ENCODE data around the gene GATAD2B. TPM values are rescaled to one million over a fixed set of nuclear protein-coding genes. Genes with fewer than 3 reads are reported as not detected.
"Not testable (repeated sequence)": the region's sequence is repeated elsewhere in the genome, so short reads cannot be mapped to it uniquely, and the experiment has no call there.

The GATAD2B gene
- total RNA-seq, 1 experiment from 2014 or later, result 9.5 TPM

GRCh38 chr1:153799016-153799415 lies 123.8 kb downstream of the GATAD2B start:
- DNase-seq (ENCODE audit: low read depth), result no peak

- DNase-seq (ENCODE audit: low read depth), result no peak
These were observed 124.3 kb downstream of the GATAD2B start for GRCh38 chr1:153798468-153798780.

DNA sequence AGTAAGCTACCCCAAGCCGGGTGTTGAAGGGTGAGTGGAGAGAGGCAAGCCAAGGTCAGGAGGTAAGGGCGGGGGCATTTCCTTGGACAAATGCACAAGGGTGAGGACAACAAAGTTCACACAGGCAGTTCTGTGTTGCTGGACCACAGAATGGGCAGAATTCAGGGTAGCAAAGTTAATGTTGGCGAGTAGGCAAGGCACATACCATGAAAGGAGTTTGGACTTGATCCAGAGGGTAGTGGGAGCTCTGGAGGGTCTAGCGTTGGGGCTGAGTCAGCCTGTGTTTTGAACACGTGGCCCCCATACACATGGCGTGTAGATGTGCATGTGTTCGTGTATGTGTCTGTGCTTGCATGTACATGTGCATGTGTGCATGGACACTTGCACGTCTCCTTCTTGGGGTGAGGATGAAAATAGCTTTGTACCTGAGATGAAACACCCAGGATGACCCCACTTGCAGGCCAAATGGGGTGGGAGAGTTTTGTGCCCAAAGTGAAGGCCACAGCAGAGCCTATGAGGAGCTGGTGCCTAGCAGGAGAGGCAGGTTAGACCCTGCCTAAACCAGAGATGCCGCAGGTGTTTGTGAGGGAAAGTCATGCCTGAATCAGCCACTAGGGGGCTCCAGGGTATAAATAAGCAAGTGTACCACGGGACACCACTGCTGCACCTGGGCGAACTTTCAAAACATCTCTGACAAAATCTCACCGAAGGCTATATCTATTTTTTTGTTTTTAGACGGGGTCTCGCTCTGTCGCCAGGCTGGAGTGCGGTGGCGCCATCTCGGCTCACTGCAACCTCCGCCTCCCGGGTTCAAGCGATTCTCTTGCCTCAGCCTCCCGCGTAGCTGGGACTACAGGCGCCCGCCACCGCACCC lies 125.7 kb downstream of the GATAD2B start:
- DNase-seq (ENCODE audit: low read depth), result peak; percentile 50

GRCh38 chr1:153795934-153796785 lies 126.6 kb downstream of the GATAD2B start:
- DNase-seq (ENCODE audit: low read depth), result no peak

DNA sequence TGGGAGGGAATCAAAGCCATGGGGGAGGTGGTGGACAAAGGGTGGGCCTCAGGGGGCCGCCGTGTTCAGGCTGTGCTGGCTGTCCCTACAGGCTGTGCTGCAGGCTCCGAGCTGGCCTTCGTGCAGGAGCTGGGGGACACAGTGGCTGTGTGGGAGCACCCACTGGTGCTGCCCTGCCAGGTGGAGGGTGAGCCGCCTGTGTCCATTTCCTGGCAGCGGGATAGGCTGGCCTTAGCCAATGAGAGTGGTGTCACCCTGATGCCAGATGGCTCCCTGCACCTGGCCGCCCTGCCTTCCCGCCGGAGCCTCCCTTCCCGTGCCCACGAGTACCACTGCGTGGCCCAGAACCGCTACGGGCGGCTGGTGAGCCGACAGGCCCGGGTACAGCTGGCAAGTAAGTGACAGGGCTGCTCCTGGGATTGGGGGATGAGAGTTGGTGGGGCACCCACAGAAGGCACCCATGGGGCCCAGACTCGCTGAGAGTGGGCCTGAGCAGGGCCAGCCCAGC lies 127.4 kb downstream of the GATAD2B start:
- DNase-seq (ENCODE audit: low read depth), result no peak

- DNase-seq (ENCODE audit: low read depth), result no peak
These were observed 128.0 kb downstream of the GATAD2B start for GRCh38 chr1:153794624-153795329.

DNA sequence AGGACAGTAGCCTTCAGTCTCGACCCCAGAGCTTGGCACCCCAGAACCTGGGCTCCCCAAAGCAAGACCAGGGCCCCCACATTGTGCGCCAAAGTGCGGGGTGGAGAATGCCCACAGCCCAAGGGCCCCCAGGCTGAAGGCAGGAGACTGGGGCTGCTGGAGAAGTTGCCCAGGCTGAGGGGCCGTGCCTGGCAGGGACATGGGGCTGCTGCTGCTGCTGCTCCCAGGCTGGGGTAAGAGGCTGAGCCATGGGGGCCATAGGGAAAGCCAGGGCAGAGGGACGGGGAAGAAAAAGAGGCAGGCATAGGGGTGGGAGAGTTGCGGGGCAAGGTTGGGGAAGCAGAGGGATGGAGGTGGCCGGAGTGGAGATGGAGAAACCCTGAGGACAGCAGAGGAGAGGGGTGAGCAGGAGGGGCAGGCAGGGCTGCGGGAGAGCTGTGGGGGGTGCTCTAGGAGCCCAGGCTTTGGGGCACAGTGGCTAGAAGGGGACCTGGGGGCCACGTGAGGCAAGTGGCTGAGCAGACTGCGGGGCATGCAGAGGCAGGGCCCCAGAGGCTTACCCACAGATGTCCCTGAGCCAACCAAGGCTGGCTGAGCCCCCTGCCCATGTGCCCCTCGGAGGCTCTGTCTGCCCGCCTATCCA lies 128.7 kb downstream of the GATAD2B start:
- no peak for DNase-seq (ENCODE audit: low read depth)

DNA sequence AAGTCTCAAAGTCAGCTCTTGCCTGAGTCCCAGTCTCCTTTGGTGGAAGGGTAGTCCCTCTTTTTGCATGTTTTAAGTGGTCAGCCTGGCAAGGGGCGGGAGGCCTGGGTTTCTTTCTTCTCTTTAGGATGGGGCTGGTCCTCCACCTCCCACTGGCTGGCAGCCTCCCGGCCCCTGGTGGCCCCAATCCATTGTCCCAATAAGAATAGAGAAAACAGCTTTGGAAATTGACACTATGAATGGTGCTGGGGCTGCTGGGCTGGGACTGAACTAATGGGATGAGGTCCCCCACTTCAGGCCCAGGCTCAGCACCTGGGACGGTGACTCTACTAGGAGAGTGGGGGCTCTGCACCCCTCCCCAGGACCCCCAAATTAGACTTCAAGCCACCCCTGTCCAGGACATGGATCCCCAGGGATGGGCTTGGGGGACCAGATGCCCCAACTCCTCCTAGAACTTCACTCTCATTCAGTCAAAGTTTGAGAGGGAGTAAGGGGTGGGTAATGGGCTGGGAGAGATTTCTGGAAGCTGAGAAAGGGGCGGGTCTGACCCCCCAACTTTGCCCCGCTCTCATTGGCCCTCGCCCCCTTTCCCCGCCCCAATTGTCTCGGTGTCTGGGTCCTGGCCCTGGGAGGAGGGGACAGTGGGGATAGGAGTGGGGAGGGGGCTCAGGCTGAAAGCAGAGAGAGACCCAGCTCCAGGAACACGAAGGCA lies 129.4 kb downstream of the GATAD2B start:
- no peak for DNase-seq (ENCODE audit: low read depth)

- DNase-seq (ENCODE audit: low read depth), result no peak
These were observed 130.1 kb downstream of the GATAD2B start for GRCh38 chr1:153792631-153793041.

DNA sequence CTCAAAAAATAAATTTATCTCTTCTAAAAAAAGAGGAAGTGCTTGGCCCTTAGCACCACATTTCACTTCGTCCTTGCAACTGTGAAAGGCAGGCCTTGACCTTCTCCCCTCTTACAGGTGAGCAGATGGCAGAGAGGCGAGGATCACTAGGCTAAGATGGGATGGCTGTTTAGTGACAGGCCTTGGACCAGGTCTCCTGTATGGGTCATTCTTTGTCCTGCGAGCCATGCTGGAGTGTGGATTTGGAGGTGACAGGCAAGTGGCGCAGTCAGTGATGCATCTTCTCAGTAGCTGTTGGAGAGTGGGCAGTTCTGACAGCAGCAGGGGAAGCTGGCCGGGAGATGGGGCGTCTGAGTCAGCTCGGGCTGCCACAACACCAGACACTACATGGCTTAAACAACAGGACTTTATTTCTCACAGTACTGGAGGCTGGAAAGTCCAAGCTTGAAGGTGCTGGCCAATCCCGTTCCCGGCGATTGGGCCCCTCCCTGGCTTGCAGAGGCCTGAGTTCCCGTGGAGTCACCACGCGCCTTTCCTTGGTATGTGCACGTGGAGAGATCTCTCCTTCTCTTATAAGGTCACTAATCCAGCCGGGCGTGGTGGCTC lies 131.0 kb downstream of the GATAD2B start:
- peak; percentile 78 for DNase-seq (ENCODE audit: low read depth)

DNA sequence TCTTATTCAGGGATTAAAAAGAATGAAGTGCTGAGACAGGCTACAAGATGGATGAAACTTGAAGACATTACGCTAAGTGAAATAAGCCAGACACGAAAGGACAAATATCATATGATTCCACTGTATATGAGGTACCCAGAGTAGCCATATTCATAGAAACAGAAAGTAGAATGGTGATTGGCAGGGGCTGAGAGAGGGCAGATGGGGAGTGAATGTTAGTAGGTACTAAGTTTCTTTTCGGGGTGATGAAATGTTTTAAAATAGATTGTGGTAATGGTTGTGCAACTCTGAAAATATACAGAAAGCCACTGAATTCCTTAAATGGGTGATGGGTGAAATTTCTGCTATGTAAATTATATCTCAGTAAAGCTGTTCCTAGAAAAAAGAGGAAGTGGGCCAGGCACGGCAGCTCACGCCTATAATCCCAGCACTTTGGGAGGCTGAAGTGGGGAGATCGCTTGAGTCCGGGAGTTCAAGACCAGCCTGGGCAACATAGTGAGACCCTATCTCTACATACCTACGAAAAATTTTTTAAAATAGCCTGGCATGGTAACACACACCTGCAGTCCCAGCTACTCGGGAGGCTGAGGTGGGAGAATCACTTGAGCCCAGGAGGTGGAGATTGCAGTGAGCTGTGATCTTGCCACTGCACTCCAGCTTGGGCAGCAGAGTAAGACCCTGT lies 131.7 kb downstream of the GATAD2B start:
- peak; percentile 69 for DNase-seq (ENCODE audit: low read depth)

- DNase-seq (ENCODE audit: low read depth), result no peak
These were observed 132.3 kb downstream of the GATAD2B start for GRCh38 chr1:153790313-153790965.

DNA sequence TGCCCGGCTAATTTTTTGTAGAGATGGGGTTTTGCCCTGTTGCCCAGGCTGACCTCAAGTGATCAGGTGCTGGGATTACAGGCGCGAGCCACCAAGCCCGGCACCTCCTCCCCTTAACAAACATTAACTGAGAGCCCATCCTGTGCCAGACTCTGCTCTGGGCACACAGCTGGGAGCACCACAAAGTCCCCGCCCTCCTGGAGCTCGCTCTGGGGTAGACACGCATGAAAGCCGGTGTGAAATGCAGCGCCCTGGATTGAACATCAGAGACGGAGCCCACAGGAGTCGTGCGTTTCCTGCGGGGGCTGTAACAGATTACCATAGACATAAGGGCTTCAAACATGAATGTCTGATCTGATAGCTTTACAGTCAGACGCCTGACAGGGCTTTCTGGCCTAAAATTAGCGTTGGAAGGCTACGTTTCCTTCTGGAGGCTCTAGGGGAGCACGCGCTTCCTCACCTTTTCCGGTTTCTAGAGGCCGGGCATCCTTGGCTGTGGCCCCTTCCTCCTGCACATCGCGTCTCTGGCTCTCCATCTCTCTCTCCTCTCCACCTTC lies 133.2 kb downstream of the GATAD2B start:
- no peak for DNase-seq (ENCODE audit: low read depth)

DNA sequence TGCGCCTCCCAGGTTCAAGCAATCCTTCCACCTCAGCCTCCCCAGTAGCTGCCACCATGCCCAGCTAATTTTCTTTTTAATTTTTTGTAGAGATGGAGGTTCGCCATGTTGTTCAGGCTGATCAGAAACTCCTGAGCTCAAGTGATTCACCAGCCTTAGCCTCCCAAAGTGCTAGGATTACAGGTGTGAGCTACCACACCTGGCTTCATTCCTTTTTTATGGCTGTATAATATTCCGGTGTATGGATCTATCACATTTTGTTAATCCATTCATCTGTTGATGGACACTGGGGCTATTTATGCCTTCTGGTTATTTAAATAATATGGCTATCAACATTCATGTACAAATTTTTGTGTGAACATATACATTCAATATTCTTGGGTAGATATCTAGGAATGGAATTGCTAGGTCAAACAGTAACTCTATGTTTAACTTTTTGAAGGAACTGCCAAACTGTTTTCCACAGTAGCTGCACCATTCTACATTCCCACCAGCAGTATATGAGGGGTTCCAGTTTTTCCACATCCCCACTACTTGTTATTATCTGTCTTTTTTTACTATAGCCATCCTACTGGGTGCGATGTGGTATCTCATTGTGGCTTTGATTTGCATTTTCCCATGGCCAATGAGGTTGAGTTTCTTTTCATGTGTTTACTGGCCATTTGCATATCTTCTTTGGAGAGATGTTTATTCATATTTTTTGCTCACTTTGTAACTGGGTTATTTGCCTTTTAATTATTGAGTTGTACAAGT lies 136.6 kb downstream of the GATAD2B start:
- DNase-seq (ENCODE audit: low read depth), result no peak

GRCh38 chr1:153783233-153784190 lies 139.3 kb downstream of the GATAD2B start:
- peak; percentile 86 for DNase-seq (ENCODE audit: low read depth)

DNA sequence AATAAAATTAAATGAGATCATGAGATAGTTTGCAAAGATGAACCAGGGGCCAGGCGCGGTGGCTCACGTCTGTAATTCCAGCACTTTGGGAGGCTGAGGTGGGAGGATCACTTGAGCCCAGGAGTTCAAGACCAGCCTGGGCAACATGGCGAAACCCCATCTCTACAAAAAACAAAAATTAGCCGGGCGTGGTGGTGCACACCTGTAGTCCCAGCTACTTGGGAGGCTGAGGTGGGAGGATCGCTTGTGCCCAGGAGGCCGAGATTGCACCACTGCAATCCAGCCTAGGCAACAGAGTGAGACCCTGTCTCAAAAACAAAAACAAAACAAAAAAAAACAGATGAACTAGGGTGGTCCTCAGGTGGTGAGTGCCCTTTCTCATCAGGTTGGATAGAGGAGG lies 140.1 kb downstream of the GATAD2B start:
- not testable (repeated sequence) for DNase-seq (ENCODE audit: low read depth)

GRCh38 chr1:153780551-153780950 lies 142.2 kb downstream of the GATAD2B start:
- DNase-seq (ENCODE audit: low read depth), result no peak

Measured in HT1080 (cell line).